ENCODE data around the gene TMEM182.

The TMEM182 gene

GRCh38 chr2:102832789-102833188 lies 71.0 kb downstream of the TMEM182 start:
- no peak for TF ChIP-seq MAX (IDR thresholded peaks at IDR 0.05; ENCODE audit: low read depth, low read length)
- no peak for TF ChIP-seq MYC (IDR thresholded peaks at IDR 0.05; ENCODE audit: low read depth, low read length)
- H3K4me3 ChIP-seq (ENCODE audit: low read depth, low read length), result no peak overlapping the region
- DNase-seq (ENCODE audit: low read depth), result no peak

GRCh38 chr2:102834523-102835273 lies 72.9 kb downstream of the TMEM182 start:
- DNase-seq (ENCODE audit: low read depth), result no peak
- H3K4me3 ChIP-seq (ENCODE audit: low read depth, low read length), result no peak overlapping the region
- no peak for TF ChIP-seq CTCF (IDR thresholded peaks at IDR 0.05; ENCODE audit: low read depth, low read length)
- TF ChIP-seq POLR2A (IDR thresholded peaks at IDR 0.05; ENCODE audit: extremely low read depth, insufficient read length), result no peak
- no peak for TF ChIP-seq MYC (IDR thresholded peaks at IDR 0.05; ENCODE audit: low read depth, low read length)
- TF ChIP-seq MAX (IDR thresholded peaks at IDR 0.05; ENCODE audit: low read depth, low read length), result no peak

GRCh38 chr2:102837626-102838198 lies 75.9 kb downstream of the TMEM182 start:
- TF ChIP-seq CTCF (IDR thresholded peaks at IDR 0.05; ENCODE audit: low read depth, low read length) (no peak), MYC (IDR thresholded peaks at IDR 0.05; ENCODE audit: low read depth, low read length) (no peak)
- no peak for DNase-seq (ENCODE audit: low read depth)
- no peak overlapping the region for H3K4me3 ChIP-seq (ENCODE audit: low read depth, low read length)

GRCh38 chr2:102839668-102840388 lies 78.0 kb downstream of the TMEM182 start:
- no peak overlapping the region for H3K4me3 ChIP-seq (ENCODE audit: low read depth, low read length)
- peak; percentile 59 for DNase-seq (ENCODE audit: low read depth)
- TF ChIP-seq MAX (IDR thresholded peaks at IDR 0.05; ENCODE audit: low read depth, low read length), result no peak
- TF ChIP-seq CTCF (IDR thresholded peaks at IDR 0.05; ENCODE audit: low read depth, low read length), result peak; percentile 75

GRCh38 chr2:102841107-102841840 lies 79.4 kb downstream of the TMEM182 start:
- H3K4me3 ChIP-seq (ENCODE audit: low read depth, low read length), result no peak overlapping the region
- TF ChIP-seq POLR2A (IDR thresholded peaks at IDR 0.05; ENCODE audit: extremely low read depth, insufficient read length), result no peak
- peak; percentile 79 for TF ChIP-seq CTCF (IDR thresholded peaks at IDR 0.05; ENCODE audit: low read depth, low read length)
- peak; percentile 71 for DNase-seq (ENCODE audit: low read depth)

GRCh38 chr2:102843764-102844443 lies 82.1 kb downstream of the TMEM182 start:
- TF ChIP-seq CTCF (IDR thresholded peaks at IDR 0.05; ENCODE audit: low read depth, low read length), result no peak
- no peak for TF ChIP-seq POLR2A (IDR thresholded peaks at IDR 0.05; ENCODE audit: extremely low read depth, insufficient read length)
- TF ChIP-seq MYC (IDR thresholded peaks at IDR 0.05; ENCODE audit: low read depth, low read length), result no peak
- no peak for TF ChIP-seq MAX (IDR thresholded peaks at IDR 0.05; ENCODE audit: low read depth, low read length)
- H3K4me3 ChIP-seq (ENCODE audit: low read depth, low read length), result no peak overlapping the region
- no peak for DNase-seq (ENCODE audit: low read depth)

Data from NB4 (cell line).